ENCODE measurements around the gene STK24.

Gene STK24

DNA sequence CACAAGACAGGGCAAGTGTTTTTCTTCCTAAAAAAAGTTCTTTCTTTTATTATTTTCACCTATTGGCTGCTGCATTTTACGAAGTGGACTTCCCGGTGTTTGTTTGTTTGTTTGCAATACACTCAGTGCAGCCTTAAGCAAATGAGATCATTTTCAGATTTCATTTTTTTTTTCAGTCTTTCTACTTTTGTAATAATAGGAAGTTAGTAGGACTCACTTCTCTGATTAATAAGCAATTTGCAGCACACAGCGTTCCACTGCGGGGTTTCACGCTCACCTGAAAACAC is 128.3 kb downstream of the STK24 start:
- Histone ChIP-seq H3K27ac (ENCODE audit: low read length) (no peak overlapping the region), H3K9ac (ENCODE audit: low read depth, low read length) (no peak overlapping the region), H3K27me3 (ENCODE audit: insufficient read depth, low read length) (no peaks in the 10 kb centered on the region), H3K36me3 (ENCODE audit: insufficient read depth, low read depth, low read length) (peaks cover 70% of the 10 kb centered on the region), H3K9me3 (ENCODE audit: insufficient read depth, low read depth, low read length) (no peaks in the 10 kb centered on the region), H3K4me1 (ENCODE audit: insufficient read depth, low read length) (peaks cover 16% of the 10 kb centered on the region), H3K4me3 (ENCODE audit: low read length) (no peak overlapping the region)

- Histone ChIP-seq H3K27me3 (ENCODE audit: insufficient read depth, low read length) (no peaks in the 10 kb centered on the region), H3K4me1 (ENCODE audit: insufficient read depth, low read length) (peaks cover 16% of the 10 kb centered on the region), H3K9me3 (ENCODE audit: insufficient read depth, low read depth, low read length) (no peaks in the 10 kb centered on the region), H3K9ac (ENCODE audit: low read depth, low read length) (no peak overlapping the region), H3K36me3 (ENCODE audit: insufficient read depth, low read depth, low read length) (peaks cover 65% of the 10 kb centered on the region), H3K4me3 (ENCODE audit: low read length) (no peak overlapping the region), H3K27ac (ENCODE audit: low read length) (no peak overlapping the region)
Measured at GRCh38 chr13:98447881-98448641, 128.8 kb downstream of the STK24 start.

DNA sequence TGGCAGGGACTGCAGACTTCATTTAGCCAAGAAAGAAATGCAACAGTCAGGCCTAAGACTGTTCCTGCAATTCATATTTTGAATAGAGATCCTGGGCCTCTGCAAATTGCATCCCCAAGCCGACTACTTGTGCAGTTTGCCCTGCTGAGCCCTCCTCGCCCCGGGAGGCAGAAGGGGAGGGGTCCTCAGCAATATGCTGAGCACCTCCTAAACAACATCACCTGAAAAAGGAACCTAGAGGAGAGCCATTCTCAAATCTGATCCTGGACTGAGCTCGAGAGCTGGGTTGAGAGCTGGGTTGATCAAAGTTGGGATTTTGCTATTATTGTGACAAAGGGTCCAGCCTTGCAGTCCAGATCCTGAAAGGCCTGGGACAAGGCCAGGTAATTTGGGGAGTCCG is 129.8 kb downstream of the STK24 start:
- Histone ChIP-seq H3K27ac (ENCODE audit: low read length) (no peak overlapping the region), H3K4me3 (ENCODE audit: low read length) (no peak overlapping the region), H3K36me3 (ENCODE audit: insufficient read depth, low read depth, low read length) (peaks cover 59% of the 10 kb centered on the region), H3K4me1 (ENCODE audit: insufficient read depth, low read length) (peaks cover 16% of the 10 kb centered on the region), H3K9me3 (ENCODE audit: insufficient read depth, low read depth, low read length) (no peaks in the 10 kb centered on the region), H3K9ac (ENCODE audit: low read depth, low read length) (no peak overlapping the region), H3K27me3 (ENCODE audit: insufficient read depth, low read length) (no peaks in the 10 kb centered on the region)

GRCh38 chr13:98446234-98446621 is 130.7 kb downstream of the STK24 start:
- Histone ChIP-seq H3K27me3 (ENCODE audit: insufficient read depth, low read length) (no peaks in the 10 kb centered on the region), H3K4me3 (ENCODE audit: low read length) (no peak overlapping the region), H3K9me3 (ENCODE audit: insufficient read depth, low read depth, low read length) (no peaks in the 10 kb centered on the region), H3K9ac (ENCODE audit: low read depth, low read length) (no peak overlapping the region), H3K4me1 (ENCODE audit: insufficient read depth, low read length) (peaks cover 15% of the 10 kb centered on the region), H3K27ac (ENCODE audit: low read length) (no peak overlapping the region), H3K36me3 (ENCODE audit: insufficient read depth, low read depth, low read length) (peaks cover 58% of the 10 kb centered on the region)

GRCh38 chr13:98445340-98446233 is 131.3 kb downstream of the STK24 start:
- Histone ChIP-seq H3K27me3 (ENCODE audit: insufficient read depth, low read length) (no peaks in the 10 kb centered on the region), H3K36me3 (ENCODE audit: insufficient read depth, low read depth, low read length) (peaks cover 61% of the 10 kb centered on the region), H3K4me1 (ENCODE audit: insufficient read depth, low read length) (peaks cover 8% of the 10 kb centered on the region), H3K4me3 (ENCODE audit: low read length) (no peak overlapping the region), H3K27ac (ENCODE audit: low read length) (no peak overlapping the region), H3K9me3 (ENCODE audit: insufficient read depth, low read depth, low read length) (no peaks in the 10 kb centered on the region), H3K9ac (ENCODE audit: low read depth, low read length) (no peak overlapping the region)

DNA sequence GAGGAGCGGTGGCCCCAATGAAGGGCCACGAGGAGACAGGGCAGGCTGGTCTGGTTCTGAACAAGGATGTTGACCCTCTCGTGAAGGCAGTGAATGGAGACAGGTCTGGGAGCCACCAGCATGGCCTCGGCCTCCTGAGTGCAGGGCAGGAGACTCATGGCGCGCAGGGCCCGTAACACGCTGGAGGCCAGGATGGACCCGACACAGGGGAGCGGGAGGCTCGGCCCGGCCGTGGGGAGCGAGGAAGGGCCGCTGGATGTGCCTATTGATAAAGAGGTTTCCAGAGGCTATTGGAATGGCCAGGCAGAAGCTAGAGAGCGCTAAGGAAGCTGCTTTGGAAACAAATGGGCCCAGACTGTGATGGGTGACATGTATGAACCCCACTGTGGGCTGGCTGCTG is 132.5 kb downstream of the STK24 start:
- no peaks in the 10 kb centered on the region for H3K27me3 ChIP-seq (ENCODE audit: insufficient read depth, low read length)
- H3K36me3 ChIP-seq (ENCODE audit: insufficient read depth, low read depth, low read length): peaks cover 56% of the 10 kb centered on the region
- no peaks in the 10 kb centered on the region; the same call in 1 of the 2 replicates for H3K4me1 ChIP-seq (ENCODE audit: insufficient read depth, low read length)

GRCh38 chr13:98443800-98444325 is 133.0 kb downstream of the STK24 start:
- Histone ChIP-seq H3K9ac (ENCODE audit: low read depth, low read length) (no peak overlapping the region), H3K4me3 (ENCODE audit: low read length) (no peak overlapping the region), H3K4me1 (ENCODE audit: insufficient read depth, low read length) (no peaks in the 10 kb centered on the region; the same call in 1 of the 2 replicates), H3K27me3 (ENCODE audit: insufficient read depth, low read length) (no peaks in the 10 kb centered on the region), H3K9me3 (ENCODE audit: insufficient read depth, low read depth, low read length) (no peaks in the 10 kb centered on the region), H3K36me3 (ENCODE audit: insufficient read depth, low read depth, low read length) (peaks cover 56% of the 10 kb centered on the region), H3K27ac (ENCODE audit: low read length) (no peak overlapping the region)

More for the DNA sequence above, 132.5 kb downstream of the STK24 start:
- H3K4me3 ChIP-seq (ENCODE audit: low read length): no peak overlapping the region
- H3K9me3 ChIP-seq (ENCODE audit: insufficient read depth, low read depth, low read length): no peaks in the 10 kb centered on the region
- no peak overlapping the region for H3K27ac ChIP-seq (ENCODE audit: low read length)
- no peak overlapping the region for H3K9ac ChIP-seq (ENCODE audit: low read depth, low read length)

DNA sequence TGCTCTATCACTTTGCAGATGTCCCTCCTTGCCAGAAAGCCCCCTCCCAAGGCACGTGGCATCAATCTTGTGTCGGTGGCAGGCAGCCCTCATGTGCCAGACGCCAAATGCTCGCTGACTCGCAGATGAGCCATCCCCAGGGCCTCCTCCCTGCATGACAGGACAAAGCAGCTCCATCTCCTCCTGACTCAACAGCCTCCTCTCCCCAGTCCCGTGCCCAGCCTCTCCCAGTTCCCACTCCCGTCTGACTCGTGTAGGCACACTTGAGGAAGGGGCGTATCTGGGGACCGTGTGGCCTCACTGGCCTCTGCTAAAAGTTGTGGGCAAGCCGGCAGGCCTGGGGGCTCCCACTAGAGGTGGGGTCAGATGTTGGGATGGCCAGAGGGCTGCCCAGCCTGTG is 133.6 kb downstream of the STK24 start:
- H3K4me1 ChIP-seq (ENCODE audit: insufficient read depth, low read length): no peaks in the 10 kb centered on the region; the same call in 1 of the 2 replicates
- no peak overlapping the region for H3K4me3 ChIP-seq (ENCODE audit: low read length)
- no peak overlapping the region for H3K9ac ChIP-seq (ENCODE audit: low read depth, low read length)
- H3K36me3 ChIP-seq (ENCODE audit: insufficient read depth, low read depth, low read length): peaks cover 52% of the 10 kb centered on the region
- H3K27ac ChIP-seq (ENCODE audit: low read length): no peak overlapping the region
- H3K9me3 ChIP-seq (ENCODE audit: insufficient read depth, low read depth, low read length): no peaks in the 10 kb centered on the region
- H3K27me3 ChIP-seq (ENCODE audit: insufficient read depth, low read length): no peaks in the 10 kb centered on the region

GRCh38 chr13:98442391-98443230 is 134.3 kb downstream of the STK24 start:
- Histone ChIP-seq H3K27ac (ENCODE audit: low read length) (no peak overlapping the region), H3K9ac (ENCODE audit: low read depth, low read length) (no peak overlapping the region), H3K36me3 (ENCODE audit: insufficient read depth, low read depth, low read length) (peaks cover 46% of the 10 kb centered on the region)

GRCh38 chr13:98441056-98441676 is 135.7 kb downstream of the STK24 start:
- no peak overlapping the region for H3K27ac ChIP-seq (ENCODE audit: low read length)
- H3K9me3 ChIP-seq (ENCODE audit: insufficient read depth, low read depth, low read length): no peaks in the 10 kb centered on the region
- no peaks in the 10 kb centered on the region for H3K27me3 ChIP-seq (ENCODE audit: insufficient read depth, low read length)
- no peaks in the 10 kb centered on the region; the same call in 1 of the 2 replicates for H3K4me1 ChIP-seq (ENCODE audit: insufficient read depth, low read length)
- H3K4me3 ChIP-seq (ENCODE audit: low read length): no peak overlapping the region
- no peak overlapping the region for H3K9ac ChIP-seq (ENCODE audit: low read depth, low read length)
- peaks cover 46% of the 10 kb centered on the region for H3K36me3 ChIP-seq (ENCODE audit: insufficient read depth, low read depth, low read length)

More at GRCh38 chr13:98442391-98443230, 134.3 kb downstream of the STK24 start:
- Histone ChIP-seq H3K4me1 (ENCODE audit: insufficient read depth, low read length) (no peaks in the 10 kb centered on the region; the same call in 1 of the 2 replicates), H3K27me3 (ENCODE audit: insufficient read depth, low read length) (no peaks in the 10 kb centered on the region), H3K4me3 (ENCODE audit: low read length) (no peak overlapping the region), H3K9me3 (ENCODE audit: insufficient read depth, low read depth, low read length) (no peaks in the 10 kb centered on the region)

All from iPS-20b (cell line).